Esophagus squamous epithelium (tissue), 5 donors: ENCODE results near the gene TMEM252. TPM values are rescaled to one million over a fixed set of nuclear protein-coding genes. Genes with fewer than 3 reads are reported as not detected.

ENCODE experiments used
- DNase-seq: peaks from one replicate; lab custom pipeline; 2025; lab: John Stamatoyannopoulos, UW
- H3K27ac ChIP-seq, 4 donors: fragments of 200-600 bp; sonication (generic); one replicate each; pipeline ENCODE4 v1.5.1; 2016 to 2019; ENCODE audit warnings: mild to moderate bottlenecking in 1 of 4
- H3K27me3 ChIP-seq, 4 donors: fragments of 200-600 bp; sonication (generic); 1 replicate in 3 of 4; 2 replicates in 1 of 4; pipeline versions ENCODE4 v1.5.1 to v1.6.0; 2017 to 2021; ENCODE audit warnings: antibody characterized with exemption in 1 of 4
- H3K36me3 ChIP-seq, 3 donors: fragments of 200-600 bp; sonication (generic); one replicate each; pipeline ENCODE4 v1.5.1; 2016 to 2019
- H3K4me1 ChIP-seq, 3 donors: fragments of 200-600 bp; sonication (generic); one replicate each; pipeline ENCODE4 v1.5.1; 2017 to 2019
- H3K4me3 ChIP-seq, 4 donors: fragments of 200-600 bp; sonication (generic); 1 replicate in 3 of 4; 2 replicates in 1 of 4; pipeline ENCODE4 v1.5.1; 2016 to 2019; ENCODE audit warnings: mild to moderate bottlenecking in 2 of 4, moderate library complexity in 1 of 4
- H3K9me3 ChIP-seq, 3 donors: fragments of 200-600 bp; sonication (generic); one replicate each; pipeline ENCODE4 v1.5.1; 2016 to 2019
- POLR2A ChIP-seq, 4 donors: fragments of 450-650 bp; IDR thresholded peaks; one replicate each; pipeline ENCODE4 v1.6.1; 2017; ENCODE audit warnings: antibody characterized with exemption in 4 of 4, mild to moderate bottlenecking in 4 of 4, moderate library complexity in 3 of 4
- WGBS, 2 donors: methylation state at CpG; one replicate each; pipeline ENCODE4 v1.1.5; 2018; 5-methylcytosine and 5-hydroxymethylcytosine counted together
- intact Hi-C: fragments of 100-400 bp; cut with DNase I; formaldehyde crosslinking; loops from one replicate; pipeline ENCODE4 v1.15.0; 2022
- total RNA-seq, 4 donors: library from RNA; depleted of rRNA; stranded (reverse); fragments of >200 nt; gene quantifications; one replicate each; pipeline ENCODE4 v1.1.0, GENCODE V29; 2016
- TF ChIP-seq, protein P1 (sequence below), 6 experiments: fragments of 450-650 bp in 4 of 6; fragments of 200-600 bp in 2 of 6; sonication (generic) in 2 of 6; IDR thresholded peaks; one replicate each; pipeline ENCODE4 v1.5.1; 2016 to 2019; ENCODE audit warnings: antibody characterized with exemption in 6 of 6, mild to moderate bottlenecking in 4 of 6, moderate library complexity in 4 of 6
- donor health status: DM: yes; HTN: yes; CAD: no.

TMEM252 gene
- total RNA-seq, 4 donors from 2014 or later = not detected

DNA sequence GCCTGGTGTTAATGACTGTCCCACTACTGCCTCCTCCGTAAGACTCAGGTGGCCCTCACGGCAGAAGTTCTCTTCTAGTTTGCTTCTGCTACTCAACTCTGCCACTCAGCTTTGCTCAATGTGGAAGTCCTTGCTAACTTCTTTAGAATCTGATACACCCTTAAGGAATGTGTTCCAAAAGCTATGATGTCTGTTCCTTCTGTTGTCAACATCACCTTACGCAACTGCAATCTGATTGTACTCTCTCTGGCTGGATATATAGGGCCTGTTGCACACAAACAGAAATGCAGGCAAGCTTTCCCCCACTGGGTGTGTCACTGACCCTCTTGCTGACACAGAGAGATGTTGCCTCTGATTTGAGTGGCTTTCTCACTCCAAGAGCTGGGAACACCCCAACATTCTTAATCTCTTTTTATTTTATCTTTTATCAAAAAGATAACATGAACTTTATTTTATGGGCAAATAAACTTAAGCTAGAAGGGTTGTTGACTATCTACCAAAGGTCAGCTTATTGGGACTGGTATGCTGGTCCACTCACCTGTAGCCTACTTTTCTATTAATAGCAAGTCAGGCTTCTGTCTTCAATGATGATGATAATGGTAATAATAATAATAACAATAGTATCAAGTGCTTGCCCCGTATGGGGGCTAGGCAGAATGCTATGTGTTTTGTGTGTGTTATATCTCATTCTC, 25.2 kb downstream of the TMEM252 start:
- WGBS, 2 donors = 82 to 85% methylated on average over 4 of the region's 4 CpGs
- no peaks in the 10 kb centered on the region for H3K36me3 ChIP-seq
- peaks cover 0 to 11% (median 0%) of the 10 kb centered on the region in 3 donors for H3K4me1 ChIP-seq
- TF ChIP-seq POLR2A (IDR thresholded peaks at IDR 0.05) = no peak
- TF ChIP-seq, protein P1, sequence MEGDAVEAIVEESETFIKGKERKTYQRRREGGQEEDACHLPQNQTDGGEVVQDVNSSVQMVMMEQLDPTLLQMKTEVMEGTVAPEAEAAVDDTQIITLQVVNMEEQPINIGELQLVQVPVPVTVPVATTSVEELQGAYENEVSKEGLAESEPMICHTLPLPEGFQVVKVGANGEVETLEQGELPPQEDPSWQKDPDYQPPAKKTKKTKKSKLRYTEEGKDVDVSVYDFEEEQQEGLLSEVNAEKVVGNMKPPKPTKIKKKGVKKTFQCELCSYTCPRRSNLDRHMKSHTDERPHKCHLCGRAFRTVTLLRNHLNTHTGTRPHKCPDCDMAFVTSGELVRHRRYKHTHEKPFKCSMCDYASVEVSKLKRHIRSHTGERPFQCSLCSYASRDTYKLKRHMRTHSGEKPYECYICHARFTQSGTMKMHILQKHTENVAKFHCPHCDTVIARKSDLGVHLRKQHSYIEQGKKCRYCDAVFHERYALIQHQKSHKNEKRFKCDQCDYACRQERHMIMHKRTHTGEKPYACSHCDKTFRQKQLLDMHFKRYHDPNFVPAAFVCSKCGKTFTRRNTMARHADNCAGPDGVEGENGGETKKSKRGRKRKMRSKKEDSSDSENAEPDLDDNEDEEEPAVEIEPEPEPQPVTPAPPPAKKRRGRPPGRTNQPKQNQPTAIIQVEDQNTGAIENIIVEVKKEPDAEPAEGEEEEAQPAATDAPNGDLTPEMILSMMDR (IDR thresholded peaks at IDR 0.05) = no peak
- H3K27me3 ChIP-seq = no peaks in the 10 kb centered on the region
- no peak for DNase-seq
- H3K27ac ChIP-seq = peak overlapping the region in 3 of 4 donors; percentile 50 to 77 (median 57)
- intact Hi-C loops = no loop called here
- no peaks in the 10 kb centered on the region for H3K9me3 ChIP-seq
- H3K4me3 ChIP-seq = no peak overlapping the region

DNA sequence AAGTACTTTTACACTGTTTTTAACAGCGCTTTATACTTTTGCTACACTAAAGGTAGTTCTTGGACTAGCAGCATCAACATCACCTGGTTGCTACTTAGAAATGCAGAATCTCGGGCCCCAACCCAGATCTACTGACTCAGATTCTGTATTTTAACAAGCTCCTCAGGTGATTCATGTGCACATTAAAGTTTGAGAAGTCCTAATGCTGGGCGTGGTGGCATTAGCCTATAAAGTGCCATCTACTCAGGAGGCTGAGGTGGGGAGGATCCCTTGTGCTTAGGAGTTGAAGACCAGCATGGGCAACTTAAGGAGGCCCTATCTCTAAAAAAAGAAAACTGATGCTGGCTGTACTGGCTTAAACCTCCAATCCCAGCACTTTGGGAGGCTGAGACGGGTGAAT, 26.7 kb downstream of the TMEM252 start:
- intact Hi-C loops = no loop called here
- TF ChIP-seq, protein P1 (IDR thresholded peaks at IDR 0.05) = no peak
- no peak for TF ChIP-seq POLR2A (IDR thresholded peaks at IDR 0.05)
- H3K4me3 ChIP-seq = no peak overlapping the region
- no peak for DNase-seq
- H3K27ac ChIP-seq = peak overlapping the region in 3 of 4 donors; percentile 7 to 77 (median 35)
- H3K9me3 ChIP-seq = no peaks in the 10 kb centered on the region
- peaks cover 0 to 16% (median 0%) of the 10 kb centered on the region in 3 donors for H3K4me1 ChIP-seq
- H3K36me3 ChIP-seq = no peaks in the 10 kb centered on the region
- 74 to 80% methylated on average over 3 of the region's 4 CpGs for WGBS, 2 donors
- H3K27me3 ChIP-seq = no peaks in the 10 kb centered on the region

DNA sequence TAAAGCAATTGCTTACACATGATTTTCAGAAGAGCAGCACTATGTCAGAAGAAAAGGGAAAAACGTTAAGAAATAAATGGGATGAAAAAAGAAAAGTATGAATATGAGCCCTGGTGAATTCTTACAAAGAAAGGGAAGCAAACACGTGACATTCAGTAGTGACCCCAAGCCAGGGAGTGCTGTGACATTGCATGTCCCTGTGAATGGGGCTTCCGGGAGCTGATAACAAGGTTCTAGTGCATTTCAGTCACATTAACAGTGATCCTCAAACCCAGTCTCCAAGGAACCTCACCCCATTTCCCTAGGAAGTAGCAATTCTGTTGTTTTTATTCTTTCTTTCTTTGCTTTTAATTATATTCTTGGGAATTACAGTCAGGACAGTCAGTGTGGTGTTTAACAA, 27.3 kb downstream of the TMEM252 start:
- TF ChIP-seq POLR2A (IDR thresholded peaks at IDR 0.05) = no peak
- TF ChIP-seq, protein P1 (IDR thresholded peaks at IDR 0.05) = no peak
- H3K27ac ChIP-seq = peak overlapping the region in 2 of 4 donors; percentile 33 to 77
- intact Hi-C loops = no loop called here

DNA sequence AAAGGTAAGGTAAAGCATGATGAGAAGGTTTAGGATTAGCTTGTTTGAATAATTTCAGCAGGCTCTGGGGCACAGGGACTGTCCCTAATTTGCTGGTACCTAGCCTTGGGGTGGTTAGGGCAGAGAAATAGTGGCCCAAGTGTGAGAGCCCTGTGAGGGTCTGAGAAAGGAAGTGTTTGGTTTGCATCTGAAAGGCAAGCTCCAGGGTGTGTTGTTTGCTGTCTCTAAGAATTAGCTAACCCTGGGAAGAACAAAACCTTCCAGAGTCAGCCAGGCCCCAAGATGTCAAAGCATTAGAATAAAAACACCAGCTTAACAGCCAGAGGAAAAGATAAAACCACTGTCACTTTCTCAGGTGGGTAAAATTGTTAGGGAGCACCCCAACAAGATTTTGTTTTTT, 31.0 kb downstream of the TMEM252 start:
- TF ChIP-seq, protein P1 (IDR thresholded peaks at IDR 0.05) = no peak
- no peak for TF ChIP-seq POLR2A (IDR thresholded peaks at IDR 0.05)
- Histone ChIP-seq H3K27ac (peak overlapping the region; percentile 25 to 81 (median 66)), H3K4me3 (no peak overlapping the region), H3K27me3 (no peaks in the 10 kb centered on the region), H3K4me1 (peaks cover 0 to 40% (median 5%) of the 10 kb centered on the region in 3 donors), H3K9me3 (no peaks in the 10 kb centered on the region), H3K36me3 (no peaks in the 10 kb centered on the region)
- intact Hi-C loops = no loop called here
- DNase-seq = no peak

More for the DNA sequence above, 27.3 kb downstream of the TMEM252 start:
- H3K4me1 ChIP-seq = peaks cover 0 to 21% (median 0%) of the 10 kb centered on the region in 3 donors
- DNase-seq = no peak
- no peaks in the 10 kb centered on the region for H3K36me3 ChIP-seq
- no peak overlapping the region for H3K4me3 ChIP-seq
- WGBS, 2 donors = 57% methylated on average over 3 of the region's 3 CpGs
- no peaks in the 10 kb centered on the region for H3K27me3 ChIP-seq
- H3K9me3 ChIP-seq = no peaks in the 10 kb centered on the region

DNA sequence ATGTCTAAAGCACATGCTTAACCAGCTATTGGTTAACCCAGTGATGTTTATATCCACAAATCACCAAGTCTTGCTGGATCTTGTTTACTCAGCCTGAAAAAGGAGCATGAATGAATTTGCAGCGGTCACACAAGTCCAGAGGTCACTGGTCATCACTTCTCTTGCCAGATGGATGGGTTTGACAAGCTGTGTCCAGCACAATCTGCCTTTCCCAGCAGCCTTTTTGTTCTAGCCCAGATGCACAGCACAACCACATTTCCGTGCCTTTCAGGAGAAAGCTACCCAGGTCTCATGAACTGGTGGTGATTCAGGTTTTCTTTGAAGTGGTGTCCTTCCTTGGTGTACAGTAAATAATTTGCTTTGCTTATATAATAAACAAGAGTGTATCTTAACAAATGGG, 32.1 kb downstream of the TMEM252 start:
- Histone ChIP-seq H3K36me3 (no peaks in the 10 kb centered on the region), H3K27me3 (no peaks in the 10 kb centered on the region), H3K4me3 (no peak overlapping the region), H3K27ac (peak overlapping the region in 3 of 4 donors; percentile 64 to 81 (median 67)), H3K4me1 (peaks cover 0 to 40% (median 5%) of the 10 kb centered on the region in 3 donors), H3K9me3 (no peaks in the 10 kb centered on the region)
- intact Hi-C loops = no loop called here
- 44 to 61% methylated on average over 1 to 2 of the region's 2 CpGs for WGBS, 2 donors
- DNase-seq = no peak
- TF ChIP-seq, protein P1 (IDR thresholded peaks at IDR 0.05) = no peak
- no peak for TF ChIP-seq POLR2A (IDR thresholded peaks at IDR 0.05)
